ENCODE data around the gene TSPAN7.

Gene TSPAN7

DNA sequence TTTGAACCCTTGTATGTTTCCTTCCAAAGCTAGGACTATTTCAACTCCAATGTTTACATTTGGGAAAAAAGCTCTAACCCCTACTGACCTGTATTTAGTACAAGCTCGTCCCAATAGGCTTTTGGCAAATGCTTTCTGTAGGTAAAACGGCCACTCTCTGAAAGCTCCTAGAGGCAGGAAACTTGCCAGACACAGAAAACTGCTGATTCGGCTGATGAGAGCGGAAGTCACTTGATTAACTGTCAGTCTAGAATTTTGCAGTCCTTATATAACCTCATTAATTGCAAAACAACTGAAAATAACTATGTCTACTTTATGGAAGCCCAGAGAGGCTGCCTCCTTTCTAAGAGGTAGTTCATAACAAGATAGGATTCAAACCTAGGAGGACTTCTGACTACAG is 108.1 kb downstream of the TSPAN7 start:
- TF ChIP-seq, protein P1, sequence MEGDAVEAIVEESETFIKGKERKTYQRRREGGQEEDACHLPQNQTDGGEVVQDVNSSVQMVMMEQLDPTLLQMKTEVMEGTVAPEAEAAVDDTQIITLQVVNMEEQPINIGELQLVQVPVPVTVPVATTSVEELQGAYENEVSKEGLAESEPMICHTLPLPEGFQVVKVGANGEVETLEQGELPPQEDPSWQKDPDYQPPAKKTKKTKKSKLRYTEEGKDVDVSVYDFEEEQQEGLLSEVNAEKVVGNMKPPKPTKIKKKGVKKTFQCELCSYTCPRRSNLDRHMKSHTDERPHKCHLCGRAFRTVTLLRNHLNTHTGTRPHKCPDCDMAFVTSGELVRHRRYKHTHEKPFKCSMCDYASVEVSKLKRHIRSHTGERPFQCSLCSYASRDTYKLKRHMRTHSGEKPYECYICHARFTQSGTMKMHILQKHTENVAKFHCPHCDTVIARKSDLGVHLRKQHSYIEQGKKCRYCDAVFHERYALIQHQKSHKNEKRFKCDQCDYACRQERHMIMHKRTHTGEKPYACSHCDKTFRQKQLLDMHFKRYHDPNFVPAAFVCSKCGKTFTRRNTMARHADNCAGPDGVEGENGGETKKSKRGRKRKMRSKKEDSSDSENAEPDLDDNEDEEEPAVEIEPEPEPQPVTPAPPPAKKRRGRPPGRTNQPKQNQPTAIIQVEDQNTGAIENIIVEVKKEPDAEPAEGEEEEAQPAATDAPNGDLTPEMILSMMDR (IDR thresholded peaks at IDR 0.05; ENCODE audit: insufficient read depth, low read depth, low read length, missing control alignments) = no peak
- no peak overlapping the region for H3K4me3 ChIP-seq (ENCODE audit: low read depth, low read length)
- DNase-seq (ENCODE audit: low read depth) = no peak

DNA sequence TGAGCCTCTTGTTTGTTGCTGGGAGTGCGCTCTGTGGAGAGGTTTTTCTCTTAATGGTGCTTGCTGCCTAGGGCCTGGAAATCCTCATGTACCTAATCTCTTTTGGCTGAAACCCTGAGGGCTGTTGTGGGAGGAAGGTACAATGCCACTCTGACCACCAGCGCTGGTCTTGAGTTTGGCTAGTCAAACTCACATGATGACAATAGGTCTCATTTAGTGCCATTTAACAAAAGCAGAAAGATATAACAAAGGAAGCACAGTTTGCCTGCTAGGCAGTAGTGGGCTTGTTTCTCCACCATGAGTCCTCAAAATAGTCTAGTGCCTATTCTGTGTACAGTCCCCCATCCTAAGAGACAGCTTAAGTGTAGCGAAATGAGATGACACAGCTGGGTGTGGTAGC is 111.3 kb downstream of the TSPAN7 start:
- TF ChIP-seq, protein P1 (IDR thresholded peaks at IDR 0.05; ENCODE audit: insufficient read depth, low read depth, low read length, missing control alignments) = no peak
- no peak overlapping the region for H3K4me3 ChIP-seq (ENCODE audit: low read depth, low read length)
- no peak for DNase-seq (ENCODE audit: low read depth)

DNA sequence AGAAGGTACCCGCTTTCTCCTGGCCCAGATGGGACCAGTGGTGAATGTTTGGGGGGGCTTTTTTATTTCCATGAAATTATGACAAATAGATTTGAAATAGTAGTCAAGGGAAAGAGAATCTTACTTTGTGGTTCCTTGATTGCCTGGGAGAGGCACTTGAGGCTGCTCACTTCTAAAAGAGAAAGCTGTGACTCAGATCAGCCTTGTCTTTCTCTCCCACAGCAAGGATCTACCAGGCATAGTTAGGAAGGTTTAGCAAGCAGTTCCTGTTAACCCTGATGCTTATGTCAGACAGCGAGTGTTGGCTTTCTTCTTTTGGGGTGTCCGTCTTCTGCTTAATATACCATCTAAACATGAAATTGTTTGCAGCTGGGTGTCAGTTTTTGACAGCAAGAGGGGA is 114.5 kb downstream of the TSPAN7 start:
- no peak overlapping the region for H3K4me3 ChIP-seq (ENCODE audit: low read depth, low read length)
- TF ChIP-seq, protein P1 (IDR thresholded peaks at IDR 0.05; ENCODE audit: insufficient read depth, low read depth, low read length, missing control alignments) = no peak
- peak; percentile 25 for DNase-seq (ENCODE audit: low read depth)

DNA sequence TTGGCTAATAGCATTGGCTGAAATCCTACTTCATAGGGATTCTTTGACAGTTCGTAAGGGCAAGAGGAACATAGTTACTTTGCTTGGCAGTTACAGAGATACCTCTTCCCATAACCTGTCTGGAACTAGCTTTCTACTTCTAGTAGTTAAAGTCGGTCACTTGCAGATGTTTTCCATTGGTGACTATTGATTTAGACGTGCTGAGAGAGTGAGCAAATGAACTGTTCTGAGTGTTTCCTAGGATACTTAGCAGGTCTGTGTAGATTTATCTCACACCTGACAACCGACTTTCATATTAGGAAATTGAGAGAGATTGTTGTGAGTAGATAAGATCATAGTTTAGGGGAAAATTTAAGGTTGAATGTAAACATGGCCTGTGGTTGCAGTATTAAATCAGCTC is 116.8 kb downstream of the TSPAN7 start:
- TF ChIP-seq, protein P1 (IDR thresholded peaks at IDR 0.05; ENCODE audit: insufficient read depth, low read depth, low read length, missing control alignments) = no peak

DNA sequence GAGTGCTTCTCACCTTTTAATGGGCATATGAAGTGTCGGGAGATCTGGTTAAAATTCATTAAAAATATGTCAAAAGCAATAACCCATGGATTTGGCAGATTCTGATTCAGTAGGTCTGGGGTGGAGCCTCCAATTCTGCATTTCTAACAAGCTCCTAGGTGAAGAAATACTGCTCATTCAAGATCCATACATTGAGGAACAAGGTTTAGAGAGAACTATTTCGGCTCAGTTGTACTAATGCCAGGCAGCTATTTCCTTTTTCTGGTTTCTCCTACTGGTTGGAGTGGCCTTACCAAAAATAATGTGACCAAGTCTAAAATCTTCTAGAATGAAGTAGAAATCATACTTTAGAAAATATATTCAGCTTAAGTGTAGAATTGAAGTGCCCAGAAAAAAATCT is 117.5 kb downstream of the TSPAN7 start:
- TF ChIP-seq, protein P1 (IDR thresholded peaks at IDR 0.05; ENCODE audit: insufficient read depth, low read depth, low read length, missing control alignments) = no peak
- H3K4me3 ChIP-seq (ENCODE audit: low read depth, low read length) = no peak overlapping the region
- DNase-seq (ENCODE audit: low read depth) = no peak

More for the DNA sequence above, 116.8 kb downstream of the TSPAN7 start:
- DNase-seq (ENCODE audit: low read depth) = no peak
- H3K4me3 ChIP-seq (ENCODE audit: low read depth, low read length) = no peak overlapping the region

DNA sequence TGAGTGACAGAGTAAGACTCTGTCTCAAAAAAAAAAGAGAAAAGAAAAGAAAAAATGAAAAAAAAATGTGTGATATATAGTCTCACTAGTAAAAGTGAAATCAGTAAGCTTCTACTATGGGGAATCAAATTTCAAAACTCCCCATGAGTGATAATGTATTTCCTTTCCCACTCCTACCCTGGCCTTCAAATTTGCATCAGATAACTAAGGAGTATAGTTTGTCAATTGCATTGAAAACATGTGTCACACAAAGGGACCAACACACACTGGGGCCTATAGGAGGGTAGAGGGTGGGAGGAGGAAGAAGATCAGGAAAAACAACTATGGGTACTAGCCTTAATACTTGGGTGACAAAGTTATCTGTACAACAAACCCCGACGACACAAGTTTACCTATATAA is 118.4 kb downstream of the TSPAN7 start:
- no peak overlapping the region for H3K4me3 ChIP-seq (ENCODE audit: low read depth, low read length)
- TF ChIP-seq, protein P1 (IDR thresholded peaks at IDR 0.05; ENCODE audit: insufficient read depth, low read depth, low read length, missing control alignments) = no peak
- DNase-seq (ENCODE audit: low read depth) = no peak

DNA sequence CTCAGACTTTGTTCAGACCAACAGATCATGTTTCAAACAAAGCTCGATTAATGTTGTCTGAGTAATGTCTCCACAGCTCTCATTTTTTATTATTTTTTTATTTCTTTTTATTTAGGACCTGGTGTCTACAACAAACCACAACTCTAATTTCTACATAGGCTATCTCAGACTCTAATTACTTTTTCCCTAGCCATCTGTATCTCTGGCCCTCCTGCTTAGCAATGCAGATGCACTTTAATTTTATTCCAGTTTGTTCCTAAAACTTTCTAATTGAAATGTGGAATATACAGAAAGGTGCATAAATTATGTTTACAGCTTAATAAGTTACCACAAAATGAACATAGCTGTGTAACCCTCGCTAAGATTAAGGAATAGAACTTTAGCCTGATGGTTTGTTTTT is 120.8 kb downstream of the TSPAN7 start:
- TF ChIP-seq, protein P1 (IDR thresholded peaks at IDR 0.05; ENCODE audit: insufficient read depth, low read depth, low read length, missing control alignments) = no peak
- H3K4me3 ChIP-seq (ENCODE audit: low read depth, low read length) = no peak overlapping the region
- DNase-seq (ENCODE audit: low read depth) = no peak

Data from GM12865 (cell line).